ENCODE results near the gene AURKAIP1. TPM values are rescaled to one million over a fixed set of nuclear protein-coding genes. Genes with fewer than 3 reads are reported as not detected.

Gene AURKAIP1
- total RNA-seq, 4 donors from 2014 or later = 55.8 to 106 (median 86.1) TPM

GRCh38 chr1:1329304-1330210 is 45.5 kb downstream of the AURKAIP1 start:
- 88% methylated on average over 41 of the region's 58 CpGs for WGBS
- DNase-seq (ENCODE audit: low spot score in 2 of 2) = no peak
- Histone ChIP-seq H3K27me3 (no peaks in the 10 kb centered on the region), H3K36me3 (peaks cover 18% of the 10 kb centered on the region), H3K4me1 (peaks cover 60% of the 10 kb centered on the region), H3K9me3 (no peaks in the 10 kb centered on the region), H3K4me3 (no peak overlapping the region), H3K27ac (no peak overlapping the region)
- TF ChIP-seq POLR2AphosphoS5 (IDR thresholded peaks at IDR 0.05) (no peak), EP300 (IDR thresholded peaks at IDR 0.05) (no peak), POLR2A (IDR thresholded peaks at IDR 0.05) (no peak)
- TF ChIP-seq, protein P1, sequence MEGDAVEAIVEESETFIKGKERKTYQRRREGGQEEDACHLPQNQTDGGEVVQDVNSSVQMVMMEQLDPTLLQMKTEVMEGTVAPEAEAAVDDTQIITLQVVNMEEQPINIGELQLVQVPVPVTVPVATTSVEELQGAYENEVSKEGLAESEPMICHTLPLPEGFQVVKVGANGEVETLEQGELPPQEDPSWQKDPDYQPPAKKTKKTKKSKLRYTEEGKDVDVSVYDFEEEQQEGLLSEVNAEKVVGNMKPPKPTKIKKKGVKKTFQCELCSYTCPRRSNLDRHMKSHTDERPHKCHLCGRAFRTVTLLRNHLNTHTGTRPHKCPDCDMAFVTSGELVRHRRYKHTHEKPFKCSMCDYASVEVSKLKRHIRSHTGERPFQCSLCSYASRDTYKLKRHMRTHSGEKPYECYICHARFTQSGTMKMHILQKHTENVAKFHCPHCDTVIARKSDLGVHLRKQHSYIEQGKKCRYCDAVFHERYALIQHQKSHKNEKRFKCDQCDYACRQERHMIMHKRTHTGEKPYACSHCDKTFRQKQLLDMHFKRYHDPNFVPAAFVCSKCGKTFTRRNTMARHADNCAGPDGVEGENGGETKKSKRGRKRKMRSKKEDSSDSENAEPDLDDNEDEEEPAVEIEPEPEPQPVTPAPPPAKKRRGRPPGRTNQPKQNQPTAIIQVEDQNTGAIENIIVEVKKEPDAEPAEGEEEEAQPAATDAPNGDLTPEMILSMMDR (IDR thresholded peaks at IDR 0.05) = no peak

DNA sequence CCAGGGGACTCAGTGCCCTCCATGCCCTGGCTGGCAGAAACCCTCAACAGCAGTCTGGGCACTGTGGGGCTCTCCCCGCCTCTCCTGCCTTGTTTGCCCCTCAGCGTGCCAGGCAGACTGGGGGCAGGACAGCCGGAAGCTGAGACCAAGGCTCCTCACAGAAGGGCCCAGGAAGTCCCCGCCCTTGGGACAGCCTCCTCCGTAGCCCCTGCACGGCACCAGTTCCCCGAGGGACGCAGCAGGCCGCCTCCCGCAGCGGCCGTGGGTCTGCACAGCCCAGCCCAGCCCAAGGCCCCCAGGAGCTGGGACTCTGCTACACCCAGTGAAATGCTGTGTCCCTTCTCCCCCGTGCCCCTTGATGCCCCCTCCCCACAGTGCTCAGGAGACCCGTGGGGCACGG is 46.8 kb downstream of the AURKAIP1 start:
- TF ChIP-seq POLR2A (IDR thresholded peaks at IDR 0.05) (no peak), EP300 (IDR thresholded peaks at IDR 0.05) (no peak)
- WGBS = 82% methylated on average over 11 of the region's 15 CpGs

DNA sequence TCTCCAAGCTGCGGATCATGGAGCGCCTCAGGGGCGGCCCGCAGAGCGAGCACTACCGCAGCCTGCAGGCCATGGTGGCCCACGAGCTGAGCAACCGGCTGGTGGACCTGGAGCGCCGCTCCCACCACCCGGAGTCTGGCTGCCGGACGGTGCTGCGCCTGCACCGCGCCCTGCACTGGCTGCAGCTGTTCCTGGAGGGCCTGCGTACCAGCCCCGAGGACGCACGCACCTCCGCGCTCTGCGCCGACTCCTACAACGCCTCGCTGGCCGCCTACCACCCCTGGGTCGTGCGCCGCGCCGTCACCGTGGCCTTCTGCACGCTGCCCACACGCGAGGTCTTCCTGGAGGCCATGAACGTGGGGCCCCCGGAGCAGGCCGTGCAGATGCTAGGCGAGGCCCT is 47.7 kb downstream of the AURKAIP1 start:
- DNase-seq (ENCODE audit: low spot score in 2 of 2) = no peak
- 92% methylated on average over 27 of the region's 40 CpGs for WGBS
- peaks cover 18% of the 10 kb centered on the region for H3K36me3 ChIP-seq
- no peak overlapping the region for H3K27ac ChIP-seq
- no peak overlapping the region for H3K4me3 ChIP-seq
- H3K27me3 ChIP-seq = no peaks in the 10 kb centered on the region
- no peak for TF ChIP-seq POLR2A (IDR thresholded peaks at IDR 0.05)
- TF ChIP-seq EP300 (IDR thresholded peaks at IDR 0.05) = no peak
- TF ChIP-seq, protein P1 (IDR thresholded peaks at IDR 0.05) = no peak
- no peak for TF ChIP-seq POLR2AphosphoS5 (IDR thresholded peaks at IDR 0.05)
- peaks cover 58% of the 10 kb centered on the region for H3K4me1 ChIP-seq
- H3K9me3 ChIP-seq = no peaks in the 10 kb centered on the region

More for the DNA sequence above, 46.8 kb downstream of the AURKAIP1 start:
- no peak for DNase-seq (ENCODE audit: low spot score in 2 of 2)
- Histone ChIP-seq H3K27ac (no peak overlapping the region), H3K4me3 (no peak overlapping the region), H3K36me3 (peaks cover 18% of the 10 kb centered on the region), H3K27me3 (no peaks in the 10 kb centered on the region), H3K9me3 (no peaks in the 10 kb centered on the region), H3K4me1 (peaks cover 58% of the 10 kb centered on the region)

- H3K36me3 ChIP-seq = peaks cover 21% of the 10 kb centered on the region
- H3K4me1 ChIP-seq = peaks cover 56% of the 10 kb centered on the region
- 63% methylated on average over 8 of the region's 8 CpGs for WGBS
- no peaks in the 10 kb centered on the region for H3K9me3 ChIP-seq
- no peaks in the 10 kb centered on the region for H3K27me3 ChIP-seq
- H3K4me3 ChIP-seq = peak overlapping the region; percentile 90
- TF ChIP-seq, protein P1 (IDR thresholded peaks at IDR 0.05) = no peak
- TF ChIP-seq POLR2A (IDR thresholded peaks at IDR 0.05) (no peak), POLR2AphosphoS5 (IDR thresholded peaks at IDR 0.05) (no peak), EP300 (IDR thresholded peaks at IDR 0.05) (no peak)
- DNase-seq (ENCODE audit: low spot score in 2 of 2) = no peak
- peak overlapping the region; percentile 89 for H3K27ac ChIP-seq
Observed at GRCh38 chr1:1326075-1326605, 48.9 kb downstream of the AURKAIP1 start.

GRCh38 chr1:1325288-1326074 is 49.5 kb downstream of the AURKAIP1 start:
- WGBS = 13% methylated on average over 3 of the region's 16 CpGs
- peaks cover 27% of the 10 kb centered on the region for H3K36me3 ChIP-seq
- peaks cover 55% of the 10 kb centered on the region for H3K4me1 ChIP-seq
- H3K4me3 ChIP-seq = peak overlapping the region; percentile 90
- no peak for DNase-seq (ENCODE audit: low spot score in 2 of 2)
- H3K27me3 ChIP-seq = no peaks in the 10 kb centered on the region
- peak overlapping the region; percentile 89 for H3K27ac ChIP-seq
- TF ChIP-seq EP300 (IDR thresholded peaks at IDR 0.05) (no peak), POLR2AphosphoS5 (IDR thresholded peaks at IDR 0.05) (no peak)
- TF ChIP-seq, protein P1 (IDR thresholded peaks at IDR 0.05) = no peak
- no peaks in the 10 kb centered on the region for H3K9me3 ChIP-seq

Data from suprapubic skin (tissue), 4 donors.